Endothelial cell of umbilical vein (primary cell): ENCODE results near the gene CACNG4.

Source experiments
- CTCF ChIP-seq, 2 donors: IDR thresholded peaks; 1 replicate in 1 of 2; 2 replicates in 1 of 2; pipeline ENCODE4 v1.5.1; 2011; ENCODE audit warnings: low read length in 2 of 2, mild to moderate bottlenecking in 2 of 2, moderate library complexity in 2 of 2, control low read depth in 1 of 2, inconsistent platforms in 1 of 2, low read depth in 1 of 2; ENCODE audit not compliant: insufficient read depth in 1 of 2; ENCODE audit errors: extremely low read depth in 1 of 2
- FOS ChIP-seq: IDR thresholded peaks from 2 replicates; pipeline ENCODE4 v1.6.1; 2011; ENCODE audit warnings: mild to moderate bottlenecking, low read length, moderate library complexity, borderline replicate concordance; ENCODE audit not compliant: insufficient read depth
- POLR2A ChIP-seq: IDR thresholded peaks from 2 replicates; pipeline ENCODE4 v1.6.1; 2012; ENCODE audit warnings: low read depth, mild to moderate bottlenecking, control low read depth, low read length
- POLR2AphosphoS5 ChIP-seq: IDR thresholded peaks from 2 replicates; pipeline ENCODE4 v1.6.1; 2012; ENCODE audit warnings: low read depth, mild to moderate bottlenecking, control low read depth, low read length, moderate library complexity; ENCODE audit not compliant: insufficient read depth

- no peak for TF ChIP-seq POLR2A
- no peak for TF ChIP-seq CTCF (IDR thresholded peaks at IDR 0.05; ENCODE audit: extremely low read depth in 1 of 2, insufficient read depth in 1 of 2, low read depth in 1 of 2, low read length in 2 of 2)
- no peak for TF ChIP-seq POLR2AphosphoS5
- TF ChIP-seq FOS, result no peak
Observed at GRCh38 chr17:67026341-67026740, 61.8 kb downstream of the CACNG4 start.
